Measurements from ENCODE around the gene DNAL1. TPM values are rescaled to one million over a fixed set of nuclear protein-coding genes. Genes with fewer than 3 reads are reported as not detected.

DNAL1 gene
- total RNA-seq, 4 donors from 2014 or later, result 5.9 to 11.7 (median 8.1) TPM

DNA sequence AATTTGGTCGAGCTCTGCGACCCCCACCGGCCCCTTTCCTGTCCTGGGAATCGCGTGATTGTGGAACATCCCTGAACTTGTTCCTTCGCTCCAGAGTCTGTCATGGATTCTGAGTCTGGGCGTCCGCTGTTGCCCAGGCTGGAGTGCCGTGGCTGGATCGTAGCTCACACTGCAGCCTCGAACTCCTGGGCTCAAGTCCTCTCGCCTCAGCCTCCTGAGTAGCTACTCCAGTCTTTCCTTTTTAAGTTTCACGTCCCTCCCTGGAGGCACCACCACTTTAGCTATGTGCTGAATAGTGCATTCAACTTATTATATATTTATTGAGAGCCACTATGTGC is 31.8 kb upstream of the DNAL1 start:
- TF ChIP-seq, protein P1, sequence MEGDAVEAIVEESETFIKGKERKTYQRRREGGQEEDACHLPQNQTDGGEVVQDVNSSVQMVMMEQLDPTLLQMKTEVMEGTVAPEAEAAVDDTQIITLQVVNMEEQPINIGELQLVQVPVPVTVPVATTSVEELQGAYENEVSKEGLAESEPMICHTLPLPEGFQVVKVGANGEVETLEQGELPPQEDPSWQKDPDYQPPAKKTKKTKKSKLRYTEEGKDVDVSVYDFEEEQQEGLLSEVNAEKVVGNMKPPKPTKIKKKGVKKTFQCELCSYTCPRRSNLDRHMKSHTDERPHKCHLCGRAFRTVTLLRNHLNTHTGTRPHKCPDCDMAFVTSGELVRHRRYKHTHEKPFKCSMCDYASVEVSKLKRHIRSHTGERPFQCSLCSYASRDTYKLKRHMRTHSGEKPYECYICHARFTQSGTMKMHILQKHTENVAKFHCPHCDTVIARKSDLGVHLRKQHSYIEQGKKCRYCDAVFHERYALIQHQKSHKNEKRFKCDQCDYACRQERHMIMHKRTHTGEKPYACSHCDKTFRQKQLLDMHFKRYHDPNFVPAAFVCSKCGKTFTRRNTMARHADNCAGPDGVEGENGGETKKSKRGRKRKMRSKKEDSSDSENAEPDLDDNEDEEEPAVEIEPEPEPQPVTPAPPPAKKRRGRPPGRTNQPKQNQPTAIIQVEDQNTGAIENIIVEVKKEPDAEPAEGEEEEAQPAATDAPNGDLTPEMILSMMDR (IDR thresholded peaks at IDR 0.05; ENCODE audit: low read depth), result no peak

- TF ChIP-seq, protein P1 (IDR thresholded peaks at IDR 0.05; ENCODE audit: low read depth), result no peak
Measured at GRCh38 chr14:73613419-73613963, 31.3 kb upstream of the DNAL1 start.

- TF ChIP-seq, protein P1 (IDR thresholded peaks at IDR 0.05; ENCODE audit: low read depth), result no peak
Measured at GRCh38 chr14:73616831-73617230, 28.0 kb upstream of the DNAL1 start.

GRCh38 chr14:73619524-73619923 is 25.3 kb upstream of the DNAL1 start:
- TF ChIP-seq, protein P1 (IDR thresholded peaks at IDR 0.05; ENCODE audit: low read depth), result no peak

DNA sequence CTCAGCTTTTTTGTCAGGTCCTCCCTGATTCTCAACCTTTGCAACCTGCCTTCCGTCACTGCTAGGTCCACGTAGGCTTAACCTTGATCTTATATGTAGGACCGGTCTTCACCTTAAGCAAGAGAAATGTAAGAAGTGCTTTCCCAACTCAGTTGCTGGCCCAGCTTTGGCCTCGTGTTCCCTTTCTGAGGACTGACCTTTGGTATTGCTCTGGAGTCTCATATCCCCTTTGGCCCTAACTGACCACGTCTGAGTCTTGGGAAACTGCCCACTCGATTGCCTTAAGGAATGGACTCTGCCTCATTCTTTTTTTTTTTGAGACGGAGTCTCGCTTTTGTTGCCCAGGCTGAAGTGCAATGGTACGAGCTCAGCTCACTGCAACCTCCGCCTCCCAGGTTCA is 24.5 kb upstream of the DNAL1 start:
- TF ChIP-seq, protein P1 (IDR thresholded peaks at IDR 0.05; ENCODE audit: low read depth), result no peak

DNA sequence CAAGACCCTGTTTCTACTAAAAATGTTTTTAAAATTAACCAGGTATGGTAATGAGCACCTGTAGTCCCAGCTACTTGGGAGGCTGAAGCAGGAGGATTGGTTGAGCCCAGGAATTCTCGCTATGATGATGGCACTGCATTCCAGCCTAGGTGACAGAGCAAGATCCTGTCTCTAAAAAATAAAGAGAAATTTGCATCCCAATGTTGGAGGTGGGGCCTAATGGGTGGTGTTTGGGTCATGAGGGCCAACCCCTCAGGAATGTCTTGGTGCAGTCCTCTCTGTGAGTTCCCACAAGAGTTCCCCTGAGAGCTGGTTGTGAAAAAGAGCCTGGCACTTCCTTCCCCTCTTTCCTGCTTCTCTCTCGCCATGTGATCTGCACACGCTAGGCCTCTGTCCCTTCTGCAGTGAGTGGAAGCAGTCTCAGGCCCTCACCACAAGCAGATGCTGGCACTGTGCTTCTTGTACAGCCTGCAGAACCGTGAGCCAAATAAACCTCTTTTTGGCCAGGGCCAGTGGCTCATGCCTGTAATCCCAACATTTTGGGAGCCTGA is 21.2 kb upstream of the DNAL1 start:
- TF ChIP-seq, protein P1 (IDR thresholded peaks at IDR 0.05; ENCODE audit: low read depth), result no peak

- TF ChIP-seq, protein P1 (IDR thresholded peaks at IDR 0.05; ENCODE audit: low read depth), result no peak
Measured at GRCh38 chr14:73625706-73626105, 19.1 kb upstream of the DNAL1 start.
